Glutamatergic neuron (in vitro differentiated cells): ENCODE measurements around the gene PLEKHG5. TPM values are rescaled to one million over a fixed set of nuclear protein-coding genes. Genes with fewer than 3 reads are reported as not detected.
"Not testable (repeated sequence)": the region's sequence is repeated elsewhere in the genome, so short reads cannot be mapped to it uniquely, and the experiment has no call there.

ENCODE experiments used
- DNase-seq: peaks from one replicate; pipeline ENCODE4 v3.0.0; 2022
- H3K27ac Mint-ChIP-seq: one replicate; pipeline ENCODE4 v1.8.0; 2020; ENCODE audit warnings: mild to moderate bottlenecking, mixed read lengths, inconsistent platforms; ENCODE audit not compliant: unreplicated experiment
- H3K27me3 Mint-ChIP-seq: one replicate; pipeline ENCODE4 v1.8.0; 2020; ENCODE audit warnings: mild to moderate bottlenecking, moderate library complexity, mixed read lengths, inconsistent platforms; ENCODE audit not compliant: unreplicated experiment
- H3K36me3 Mint-ChIP-seq: one replicate; pipeline ENCODE4 v1.8.0; 2020; ENCODE audit warnings: mild to moderate bottlenecking, mixed read lengths, inconsistent platforms; ENCODE audit not compliant: unreplicated experiment
- H3K4me1 Mint-ChIP-seq: one replicate; pipeline ENCODE4 v1.8.0; 2020; ENCODE audit warnings: mild to moderate bottlenecking, low read depth, mixed read lengths, inconsistent platforms; ENCODE audit not compliant: unreplicated experiment
- H3K4me3 Mint-ChIP-seq: one replicate; pipeline ENCODE4 v1.8.0; 2020; ENCODE audit warnings: mild to moderate bottlenecking, mixed read lengths, inconsistent platforms; ENCODE audit not compliant: unreplicated experiment
- H3K9me3 Mint-ChIP-seq: one replicate; pipeline ENCODE4 v1.8.0; 2020; ENCODE audit warnings: mild to moderate bottlenecking, moderate library complexity, mixed read lengths, inconsistent platforms; ENCODE audit not compliant: unreplicated experiment
- CTCF ChIP-seq: fragments of 200-600 bp; sonication (generic); IDR thresholded peaks from one replicate; pipeline ENCODE4 v1.5.0; 2021; ENCODE audit not compliant: partially characterized antibody, unreplicated experiment
- total RNA-seq: library from RNA; stranded (reverse); fragmentation: NEBNext Ultra II Directional; extraction: Animal tissue kit (Norgen Biotek cat#: 25700); gene quantifications from one replicate; pipeline ENCODE4 v1.2.1, GENCODE V29; 2021; ENCODE audit not compliant: unreplicated experiment

PLEKHG5 gene
- total RNA-seq, 1 donor from 2014 or later = 53.0 TPM

- Mint-ChIP-seq H3K9me3 (no peaks in the 10 kb centered on the region), H3K4me1 (peaks cover 23% of the 10 kb centered on the region), H3K27me3 (no peaks in the 10 kb centered on the region), H3K4me3 (peak overlapping the region; percentile 34), H3K27ac (no peak overlapping the region), H3K36me3 (no peaks in the 10 kb centered on the region)
- TF ChIP-seq CTCF = no peak
- no peak for DNase-seq
Measured at GRCh38 chr1:6495540-6496364, 4.3 kb upstream of the PLEKHG5 start.

GRCh38 chr1:6495041-6495441, 3.6 kb upstream of the PLEKHG5 start:
- peaks cover 23% of the 10 kb centered on the region for H3K4me1 Mint-ChIP-seq
- no peak for DNase-seq
- H3K27ac Mint-ChIP-seq = no peak overlapping the region
- no peak for TF ChIP-seq CTCF
- no peaks in the 10 kb centered on the region for H3K36me3 Mint-ChIP-seq
- H3K4me3 Mint-ChIP-seq = no peak overlapping the region
- no peaks in the 10 kb centered on the region for H3K9me3 Mint-ChIP-seq
- H3K27me3 Mint-ChIP-seq = no peaks in the 10 kb centered on the region

- Mint-ChIP-seq H3K9me3 (no peaks in the 10 kb centered on the region), H3K4me1 (peaks cover 23% of the 10 kb centered on the region), H3K4me3 (no peak overlapping the region), H3K27me3 (no peaks in the 10 kb centered on the region), H3K36me3 (no peaks in the 10 kb centered on the region), H3K27ac (peak overlapping the region; percentile 9)
- DNase-seq = no peak
- no peak for TF ChIP-seq CTCF
Measured at GRCh38 chr1:6494627-6495026, 3.2 kb upstream of the PLEKHG5 start.

- H3K27me3 Mint-ChIP-seq, H3K36me3 Mint-ChIP-seq, H3K9me3 Mint-ChIP-seq, DNase-seq, H3K27ac Mint-ChIP-seq, H3K4me3 Mint-ChIP-seq: not testable (repeated sequence)
- H3K4me1 Mint-ChIP-seq = peaks cover 20% of the 10 kb centered on the region
Measured at GRCh38 chr1:6493834-6494223, 2.4 kb upstream of the PLEKHG5 start.

- peak overlapping the region; percentile 78 for H3K4me3 Mint-ChIP-seq
Measured at GRCh38 chr1:6491966-6492365, 499 bp upstream of the PLEKHG5 start.

More at GRCh38 chr1:6491966-6492365, 499 bp upstream of the PLEKHG5 start:
- DNase-seq = no peak
- Mint-ChIP-seq H3K4me1 (peaks cover 17% of the 10 kb centered on the region), H3K27me3 (no peaks in the 10 kb centered on the region), H3K36me3 (no peaks in the 10 kb centered on the region), H3K9me3 (peaks cover 1% of the 10 kb centered on the region), H3K27ac (no peak overlapping the region)
- no peak for TF ChIP-seq CTCF
